ENCODE results near the gene NUMA1.

DNA sequence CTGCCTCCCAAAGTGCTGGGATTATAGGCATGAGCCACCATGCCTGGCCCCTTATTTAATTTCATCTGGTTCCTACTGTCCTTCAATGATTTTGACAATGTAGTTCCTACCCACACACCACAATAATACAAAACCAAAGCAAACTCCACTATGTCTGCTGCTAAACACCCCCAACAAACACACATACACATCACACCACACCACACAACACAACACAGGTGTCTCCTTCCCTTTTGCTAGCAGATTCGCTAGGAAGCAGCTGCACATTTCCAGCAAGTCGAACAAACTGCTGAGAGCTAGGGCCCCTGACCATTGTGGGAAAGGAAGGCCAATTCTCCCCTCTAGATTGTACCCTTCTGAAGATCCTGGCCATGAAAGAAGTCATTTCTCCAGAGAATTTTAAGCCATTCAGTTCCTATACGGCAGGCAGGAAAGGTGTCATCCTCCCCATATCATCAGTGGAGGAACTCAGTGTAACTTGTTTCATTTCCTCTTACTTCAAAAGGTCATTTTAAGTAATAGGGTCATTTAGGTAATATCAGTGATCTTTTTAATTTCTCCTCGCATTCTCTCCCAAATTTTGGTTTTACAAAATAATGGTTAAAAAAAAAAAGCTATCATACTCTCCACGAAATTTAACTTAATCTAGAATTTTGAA lies 18.5 kb downstream of the NUMA1 start:
- no peak for TF ChIP-seq POLR2A (IDR thresholded peaks at IDR 0.05)
- TF ChIP-seq, protein P1, sequence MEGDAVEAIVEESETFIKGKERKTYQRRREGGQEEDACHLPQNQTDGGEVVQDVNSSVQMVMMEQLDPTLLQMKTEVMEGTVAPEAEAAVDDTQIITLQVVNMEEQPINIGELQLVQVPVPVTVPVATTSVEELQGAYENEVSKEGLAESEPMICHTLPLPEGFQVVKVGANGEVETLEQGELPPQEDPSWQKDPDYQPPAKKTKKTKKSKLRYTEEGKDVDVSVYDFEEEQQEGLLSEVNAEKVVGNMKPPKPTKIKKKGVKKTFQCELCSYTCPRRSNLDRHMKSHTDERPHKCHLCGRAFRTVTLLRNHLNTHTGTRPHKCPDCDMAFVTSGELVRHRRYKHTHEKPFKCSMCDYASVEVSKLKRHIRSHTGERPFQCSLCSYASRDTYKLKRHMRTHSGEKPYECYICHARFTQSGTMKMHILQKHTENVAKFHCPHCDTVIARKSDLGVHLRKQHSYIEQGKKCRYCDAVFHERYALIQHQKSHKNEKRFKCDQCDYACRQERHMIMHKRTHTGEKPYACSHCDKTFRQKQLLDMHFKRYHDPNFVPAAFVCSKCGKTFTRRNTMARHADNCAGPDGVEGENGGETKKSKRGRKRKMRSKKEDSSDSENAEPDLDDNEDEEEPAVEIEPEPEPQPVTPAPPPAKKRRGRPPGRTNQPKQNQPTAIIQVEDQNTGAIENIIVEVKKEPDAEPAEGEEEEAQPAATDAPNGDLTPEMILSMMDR (IDR thresholded peaks at IDR 0.05) = no peak
